IMR-90 (cell line): ENCODE results near the gene AP3M1. TPM values are rescaled to one million over a fixed set of nuclear protein-coding genes. Genes with fewer than 3 reads are reported as not detected.

Source experiments
- ATAC-seq: fragments of 200-7000 bp; cut with Tn5 transposase; 2 replicates; pipeline ENCODE4 v1.9.1; 2020; ENCODE audit warnings: low read depth, mild to moderate bottlenecking, moderate library complexity
- BruUV-seq: library from RNA; stranded (reverse); fragments of 400-500 nt; replicated peaks from 2 replicates; lab custom pipeline; 2021; lab: Mats Ljungman, UMichigan
- CTCF ChIA-PET: fragments of 300-600 bp; formaldehyde crosslinking; extraction: SDS; loops from one replicate; lab custom pipeline; 2021; ENCODE audit warnings: antibody characterized with exemption; lab: Yijun Ruan, JAX
- POLR2A ChIA-PET: fragments of 300-600 bp; sonication (Branson Sonifier 250); formaldehyde crosslinking; loops from one replicate; lab custom pipeline; 2022; ENCODE audit warnings: antibody characterized with exemption; ENCODE audit not compliant: unreplicated experiment; lab: Charles Lee
- DNase-seq: peaks from one replicate; pipeline ENCODE4 v3.0.0; 2013
- H2AFZ ChIP-seq: replicated peaks from 2 replicates; pipeline ENCODE3; 2013; ENCODE audit warnings: low read length, mild to moderate bottlenecking; ENCODE audit not compliant: poor library complexity
- H2AK5ac ChIP-seq: 2 replicates; pipeline ENCODE4 v1.6.1; 2013; ENCODE audit warnings: low read depth, low read length, inconsistent platforms
- H2AK9ac ChIP-seq: replicated peaks from 2 replicates; pipeline ENCODE3; 2013; ENCODE audit warnings: mild to moderate bottlenecking, low read depth, low read length, moderate library complexity; ENCODE audit not compliant: poor library complexity
- H2BK120ac ChIP-seq: 2 replicates; pipeline ENCODE4 v1.6.1; 2013; ENCODE audit warnings: low read depth, low read length, inconsistent platforms
- H2BK15ac ChIP-seq: 3 replicates; pipeline ENCODE4 v1.6.1; 2013; ENCODE audit warnings: low read depth, low read length, inconsistent platforms
- H2BK20ac ChIP-seq: 2 replicates; pipeline ENCODE4 v1.6.1; 2013; ENCODE audit warnings: low read depth, mild to moderate bottlenecking, inconsistent platforms, low read length, moderate library complexity
- H2BK5ac ChIP-seq: 2 replicates; pipeline ENCODE4 v1.6.1; 2013; ENCODE audit warnings: mild to moderate bottlenecking, low read depth, low read length, inconsistent platforms; ENCODE audit not compliant: poor library complexity, severe bottlenecking
- H3K14ac ChIP-seq: replicated peaks from 2 replicates; pipeline ENCODE4 v1.6.1; 2013; ENCODE audit warnings: low read depth, low read length, inconsistent platforms
- H3K18ac ChIP-seq: 2 replicates; pipeline ENCODE4 v1.6.1; 2013; ENCODE audit warnings: low read depth, low read length, control low read depth
- H3K23ac ChIP-seq: 2 replicates; pipeline ENCODE4 v1.6.1; 2013; ENCODE audit warnings: low read depth, low read length, inconsistent platforms
- H3K27ac ChIP-seq: 2 replicates; pipeline ENCODE4 v1.5.1; 2013; ENCODE audit warnings: mild to moderate bottlenecking, control low read depth, low read length; ENCODE audit not compliant: insufficient read depth
- H3K27me3 ChIP-seq: 2 replicates; pipeline ENCODE4 v1.6.1; 2013; ENCODE audit warnings: low read length; ENCODE audit not compliant: control insufficient read depth, insufficient read depth
- H3K36me3 ChIP-seq: 2 replicates; pipeline ENCODE4 v1.6.1; 2013; ENCODE audit warnings: low read length, mixed read lengths; ENCODE audit not compliant: control insufficient read depth, insufficient read depth
- H3K4ac ChIP-seq: 2 replicates; pipeline ENCODE4 v1.6.1; 2013; ENCODE audit warnings: low read depth, low read length, inconsistent platforms
- H3K4me1 ChIP-seq: 2 replicates; pipeline ENCODE4 v1.6.1; 2013; ENCODE audit warnings: low read length, mixed read lengths; ENCODE audit not compliant: control insufficient read depth, insufficient read depth
- H3K4me2 ChIP-seq: 2 replicates; pipeline ENCODE4 v1.6.1; 2013; ENCODE audit warnings: low read depth, mild to moderate bottlenecking, control low read depth, low read length, moderate library complexity
- H3K4me3 ChIP-seq: 2 replicates; pipeline ENCODE4 v1.5.1; 2013; ENCODE audit warnings: low read depth, mild to moderate bottlenecking, control low read depth, low read length, moderate library complexity; ENCODE audit not compliant: insufficient read depth
- H3K56ac ChIP-seq: 2 replicates; pipeline ENCODE4 v1.6.1; 2013; ENCODE audit warnings: low read length, inconsistent platforms; ENCODE audit not compliant: insufficient read depth; ENCODE audit errors: extremely low read depth
- H3K79me1 ChIP-seq, 2 experiments: 2 replicates each; pipeline ENCODE4 v1.6.1; 2013; ENCODE audit warnings: low read length in 2 of 2, inconsistent platforms in 1 of 2, low read depth in 1 of 2
- H3K9ac ChIP-seq: 2 replicates; pipeline ENCODE4 v1.6.1; 2013; ENCODE audit warnings: low read depth, low read length, control low read depth
- H3K9me1 ChIP-seq: 2 replicates; pipeline ENCODE4 v1.6.1; 2013; ENCODE audit warnings: low read length, inconsistent platforms; ENCODE audit not compliant: insufficient read depth
- H3K9me3 ChIP-seq: 2 replicates; pipeline ENCODE4 v1.6.1; 2013; ENCODE audit warnings: low read length; ENCODE audit not compliant: control insufficient read depth, insufficient read depth
- H4K20me1 ChIP-seq: 2 replicates; pipeline ENCODE4 v1.6.1; 2013; ENCODE audit warnings: low read length, inconsistent platforms; ENCODE audit not compliant: insufficient read depth
- H4K5ac ChIP-seq: 2 replicates; pipeline ENCODE4 v1.6.1; 2013; ENCODE audit warnings: mild to moderate bottlenecking, low read depth, low read length, control low read depth
- H4K8ac ChIP-seq, 2 experiments: 2 replicates each; pipeline ENCODE4 v1.6.1; 2013; ENCODE audit warnings: low read depth in 2 of 2, low read length in 2 of 2, control low read depth in 1 of 2, inconsistent platforms in 1 of 2
- H4K91ac ChIP-seq: 2 replicates; pipeline ENCODE4 v1.6.1; 2013; ENCODE audit warnings: low read depth, low read length, inconsistent platforms; ENCODE audit not compliant: insufficient read depth
- CEBPB ChIP-seq: IDR thresholded peaks from 2 replicates; pipeline ENCODE4 v1.6.1; 2012; ENCODE audit warnings: low read depth, low read length, improper control_type of control experiment
- RAD21 ChIP-seq: IDR thresholded peaks from 2 replicates; pipeline ENCODE4 v1.6.1; 2012; ENCODE audit warnings: low read length, improper control_type of control experiment
- whole genome bisulfite sequencing, 2 experiments: methylation state at CpG; one replicate each; pipeline versions ENCODE4 v1.1.5 to v1.1.7; 2013; ENCODE audit warnings: missing lambda C conversion rate in 2 of 2; ENCODE audit not compliant: insufficient read length in 1 of 2; ENCODE audit errors: extremely low coverage in 2 of 2; 5-methylcytosine and 5-hydroxymethylcytosine counted together
- dilution Hi-C: fragments of 300-500 bp; cut with HindIII; formaldehyde crosslinking; loops from one replicate; pipeline ENCODE4 v1.14.3; 2018; ENCODE audit warnings: low sequenced_read_pairs; ENCODE audit not compliant: unreplicated experiment
- in situ Hi-C: fragments of 300-500 bp; cut with MboI; formaldehyde crosslinking; loops from 3 replicates; pipeline ENCODE4 v1.14.3; 2019; ENCODE audit warnings: low sequenced_read_pairs, inconsistent platforms, mixed read lengths
- intact Hi-C: fragments of 100-400 bp; cut with micrococcal nuclease; formaldehyde crosslinking; loops from 2 replicates; pipeline ENCODE4 v1.10.0; 2022
- polyA plus RNA-seq, 3 experiments: library from polyadenylated mRNA; depleted of rRNA; stranded (reverse); fragments of >200 nt; gene quantifications; 2 replicates each; pipeline ENCODE4 v1.2.3, GENCODE V29; 2012; ENCODE audit warnings: low replicate concordance in 1 of 3
- total RNA-seq: library from RNA; depleted of rRNA; stranded (reverse); fragments of >200 nt; gene quantifications from 2 replicates; pipeline ENCODE4 v1.2.3, GENCODE V29; 2012

The AP3M1 gene
- total and polyA plus RNA-seq, 2 of the 4 experiments (the other 2 are of a cell fraction) = 26.6 to 46.4 TPM

DNA sequence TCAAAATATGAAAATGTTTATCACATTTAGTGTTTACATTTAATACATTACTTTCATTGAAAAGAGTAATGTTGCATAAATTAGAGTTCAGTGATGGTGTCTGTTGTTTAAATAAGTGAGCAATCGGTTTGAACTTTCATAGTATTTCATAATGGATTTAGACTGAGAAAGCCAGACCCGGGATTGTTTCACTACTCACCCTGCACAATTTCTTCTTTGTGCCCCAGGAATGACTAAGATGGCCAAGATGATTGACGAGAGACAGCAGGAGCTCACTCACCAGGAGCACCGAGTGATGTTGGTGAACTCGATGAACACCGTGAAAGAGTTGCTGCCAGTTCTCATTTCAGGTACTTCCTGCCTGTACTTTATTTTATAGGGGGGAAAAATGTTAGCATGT, 78.1 kb downstream of the AP3M1 start:
- H3K36me3 ChIP-seq = peaks cover 36% of the 10 kb centered on the region
- H3K4me2 ChIP-seq = 0 out of 2 replicates have a peak overlapping the region, but pooled peaks have one; percentile 39
- 0 out of 2 replicates have a peak overlapping the region, but pooled peaks have one; percentile 77 for H4K5ac ChIP-seq
- H3K18ac ChIP-seq = peak overlapping the region; percentile 89; the same call in 1 of the 2 replicates
- peak overlapping the region in 1 of 2 experiments; percentile 82; a peak in 1 of 4 replicates for H4K8ac ChIP-seq
- no TSS peak for BruUV-seq
- peaks cover 18% of the 10 kb centered on the region for H3K9me1 ChIP-seq
- H3K56ac ChIP-seq = no peak overlapping the region
- in situ Hi-C loops = no loop called here
- peaks cover 65% of the 10 kb centered on the region for H4K20me1 ChIP-seq
- H2AK9ac ChIP-seq = no peak overlapping the region
- peaks cover 23% of the 10 kb centered on the region for H3K4me1 ChIP-seq
- no peak overlapping the region for H2BK15ac ChIP-seq
- 84% methylated on average over 3 of the region's 6 CpGs; no CpG with 5 or more reads in 1 of the 2 experiments for WGBS, 2 experiments
- H4K91ac ChIP-seq = peak overlapping the region; percentile 48; the same call in 1 of the 2 replicates
- peak overlapping the region; percentile 65; the same call in 1 of the 2 replicates for H3K23ac ChIP-seq
- TF ChIP-seq CEBPB (peak; percentile 40; the same call in 1 of the 2 replicates), RAD21 (no peak)
- ChIA-PET POLR2A (interaction anchor here (0.7 kb wide), 1 partner anchor 73 kb away, joined by 3 read pairs; no protein-coding TSS in a partner anchor), CTCF (interaction anchor here (0.6 to 1.8 kb wide), 2 partner anchors 9 to 156 kb away, joined by 3 to 10 read pairs; no protein-coding TSS in a partner anchor)
- ATAC-seq (no peak), DNase-seq (peak; percentile 59)
- no peaks in the 10 kb centered on the region for H3K27me3 ChIP-seq
- no peak overlapping the region for H3K9ac ChIP-seq
- peaks cover 29 to 75% of the 10 kb centered on the region in 2 experiments for H3K79me1 ChIP-seq
- peak overlapping the region; percentile 59 for H2BK120ac ChIP-seq
- peak overlapping the region; percentile 83 for H3K4ac ChIP-seq
- dilution Hi-C loops = no loop called here
- peak overlapping the region; percentile 82; the same call in 1 of the 2 replicates for H2AK5ac ChIP-seq
- no peak overlapping the region for H2AFZ ChIP-seq
- H3K9me3 ChIP-seq = no peaks in the 10 kb centered on the region
- peak overlapping the region; percentile 77 for H2BK5ac ChIP-seq
- intact Hi-C loops = no loop called here
- H3K14ac ChIP-seq = peak overlapping the region; percentile 20
- H3K27ac ChIP-seq = peak overlapping the region; percentile 75
- no peak overlapping the region for H2BK20ac ChIP-seq
- H3K4me3 ChIP-seq = no peak overlapping the region
